Smooth muscle cell (in vitro differentiated cells): Measurements from ENCODE around the gene PKDCC. TPM values are rescaled to one million over a fixed set of nuclear protein-coding genes. Genes with fewer than 3 reads are reported as not detected.

Source experiments
- DNase-seq: peaks from one replicate; lab custom pipeline; 2025; ENCODE audit not compliant: unreplicated experiment; lab: John Stamatoyannopoulos, UW
- H2AFZ ChIP-seq: fragments of 200-600 bp; sonication (generic); 2 replicates; pipeline ENCODE4 v1.6.0; 2016; ENCODE audit warnings: antibody characterized with exemption, low read depth, mild to moderate bottlenecking
- H3F3A ChIP-seq: fragments of 200-600 bp; sonication (generic); 2 replicates; pipeline ENCODE4 v1.6.0; 2017; ENCODE audit warnings: antibody characterized with exemption, low read depth
- H3K27ac ChIP-seq: fragments of 200-600 bp; sonication (generic); 2 replicates; pipeline ENCODE4 v1.5.1; 2016; ENCODE audit warnings: low read depth, mild to moderate bottlenecking
- H3K27me3 ChIP-seq: fragments of 200-600 bp; sonication (generic); 2 replicates; pipeline ENCODE4 v1.6.1; 2016; ENCODE audit warnings: low read depth, mild to moderate bottlenecking
- H3K36me3 ChIP-seq: fragments of 200-600 bp; sonication (generic); 2 replicates; pipeline ENCODE4 v1.5.1; 2016; ENCODE audit warnings: low read depth
- H3K4me1 ChIP-seq: fragments of 200-600 bp; sonication (generic); 2 replicates; pipeline ENCODE4 v1.5.1; 2016; ENCODE audit warnings: low read depth
- H3K4me2 ChIP-seq: fragments of 200-600 bp; sonication (generic); 2 replicates; pipeline ENCODE4 v1.6.0; 2016; ENCODE audit warnings: mild to moderate bottlenecking
- H3K4me3 ChIP-seq: fragments of 200-600 bp; sonication (generic); 2 replicates; pipeline ENCODE4 v1.5.1; 2016; ENCODE audit warnings: mild to moderate bottlenecking
- H3K79me2 ChIP-seq: fragments of 200-600 bp; sonication (generic); 2 replicates; pipeline ENCODE4 v1.6.0; 2016; ENCODE audit warnings: low read depth, mild to moderate bottlenecking
- H3K9ac ChIP-seq: fragments of 200-600 bp; sonication (generic); 2 replicates; pipeline ENCODE4 v1.6.0; 2016; ENCODE audit warnings: low read depth
- H3K9me3 ChIP-seq: fragments of 200-600 bp; sonication (generic); replicated peaks from 2 replicates; pipeline ENCODE4 v1.5.1; 2016; ENCODE audit warnings: low read depth
- H4K20me1 ChIP-seq: fragments of 200-600 bp; sonication (generic); 2 replicates; pipeline ENCODE4 v1.6.0; 2016; ENCODE audit warnings: low read depth
- WGBS: methylation state at CpG from one replicate; pipeline ENCODE4 v1.1.7; 2016; ENCODE audit warnings: low lambda C conversion rate; 5-methylcytosine and 5-hydroxymethylcytosine counted together
- polyA plus RNA-seq: library from polyadenylated mRNA; unstranded; fragments of >200 nt; fragmentation: Nextera tagmentation; extraction: Ambion mirVana; gene quantifications from 2 replicates; pipeline ENCODE4 v1.2.1, GENCODE V29; 2016
- total RNA-seq: library from RNA; depleted of rRNA; stranded (reverse); fragments of >200 nt; gene quantifications from 2 replicates; pipeline ENCODE4 v1.2.3, GENCODE V29; 2014
- TF ChIP-seq, protein P1 (sequence below): fragments of 200-600 bp; sonication (generic); IDR thresholded peaks from 2 replicates; pipeline ENCODE4 v1.5.1; 2017; ENCODE audit warnings: borderline replicate concordance, mild to moderate bottlenecking, antibody characterized with exemption; ENCODE audit not compliant: insufficient read depth, poor library complexity, severe bottlenecking

The PKDCC gene
- total and polyA plus RNA-seq, 2 experiments from 2014 or later = 12.2 to 15.2 TPM

DNA sequence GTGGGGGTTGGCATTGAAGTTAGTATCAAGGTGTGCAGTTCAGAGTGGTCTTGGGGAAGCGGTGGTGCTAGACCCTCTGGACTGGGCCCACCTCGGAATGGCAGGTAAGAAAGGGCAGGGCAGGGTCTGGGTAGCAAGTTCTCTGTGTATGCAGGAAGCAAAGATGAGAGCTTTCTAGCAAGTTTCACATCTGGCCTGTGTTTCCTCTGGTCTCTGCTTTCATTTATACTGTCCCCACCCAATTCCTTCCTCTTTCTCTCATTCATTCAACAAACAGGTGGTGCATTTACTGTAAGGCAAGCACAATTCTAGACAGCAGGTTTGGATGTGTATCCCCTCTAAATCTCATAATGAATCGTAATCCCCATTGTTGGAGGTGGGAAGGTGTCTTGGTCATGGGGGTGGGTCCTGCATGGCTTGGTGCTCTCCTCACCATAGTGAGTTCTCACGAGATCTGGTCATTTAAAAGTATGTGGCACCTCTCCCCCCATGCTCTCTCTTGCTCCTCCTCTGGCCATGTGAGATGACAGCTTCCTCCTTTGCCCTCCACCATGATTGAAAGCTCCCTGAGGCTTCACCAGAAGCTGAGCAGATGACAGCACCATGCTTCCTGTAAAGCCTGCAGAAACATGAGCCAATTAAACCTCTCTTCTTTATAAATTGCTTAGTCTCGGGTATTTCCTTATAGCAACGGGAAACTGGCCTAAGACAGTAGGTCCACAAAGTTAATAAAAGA lies 51.8 kb downstream of the PKDCC start:
- Histone ChIP-seq H2AFZ (no peak overlapping the region), H3K4me3 (no peak overlapping the region), H4K20me1 (no peaks in the 10 kb centered on the region), H3K4me2 (no peak overlapping the region), H3F3A (peaks cover 26% of the 10 kb centered on the region), H3K27me3 (no peaks in the 10 kb centered on the region), H3K9me3 (no peaks in the 10 kb centered on the region), H3K36me3 (no peaks in the 10 kb centered on the region), H3K4me1 (peaks cover 12% of the 10 kb centered on the region), H3K9ac (no peak overlapping the region), H3K79me2 (no peaks in the 10 kb centered on the region), H3K27ac (no peak overlapping the region)
- TF ChIP-seq, protein P1, sequence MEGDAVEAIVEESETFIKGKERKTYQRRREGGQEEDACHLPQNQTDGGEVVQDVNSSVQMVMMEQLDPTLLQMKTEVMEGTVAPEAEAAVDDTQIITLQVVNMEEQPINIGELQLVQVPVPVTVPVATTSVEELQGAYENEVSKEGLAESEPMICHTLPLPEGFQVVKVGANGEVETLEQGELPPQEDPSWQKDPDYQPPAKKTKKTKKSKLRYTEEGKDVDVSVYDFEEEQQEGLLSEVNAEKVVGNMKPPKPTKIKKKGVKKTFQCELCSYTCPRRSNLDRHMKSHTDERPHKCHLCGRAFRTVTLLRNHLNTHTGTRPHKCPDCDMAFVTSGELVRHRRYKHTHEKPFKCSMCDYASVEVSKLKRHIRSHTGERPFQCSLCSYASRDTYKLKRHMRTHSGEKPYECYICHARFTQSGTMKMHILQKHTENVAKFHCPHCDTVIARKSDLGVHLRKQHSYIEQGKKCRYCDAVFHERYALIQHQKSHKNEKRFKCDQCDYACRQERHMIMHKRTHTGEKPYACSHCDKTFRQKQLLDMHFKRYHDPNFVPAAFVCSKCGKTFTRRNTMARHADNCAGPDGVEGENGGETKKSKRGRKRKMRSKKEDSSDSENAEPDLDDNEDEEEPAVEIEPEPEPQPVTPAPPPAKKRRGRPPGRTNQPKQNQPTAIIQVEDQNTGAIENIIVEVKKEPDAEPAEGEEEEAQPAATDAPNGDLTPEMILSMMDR = no peak
- DNase-seq = no peak
- over 99% methylated on average over 6 of the region's 6 CpGs for WGBS

DNA sequence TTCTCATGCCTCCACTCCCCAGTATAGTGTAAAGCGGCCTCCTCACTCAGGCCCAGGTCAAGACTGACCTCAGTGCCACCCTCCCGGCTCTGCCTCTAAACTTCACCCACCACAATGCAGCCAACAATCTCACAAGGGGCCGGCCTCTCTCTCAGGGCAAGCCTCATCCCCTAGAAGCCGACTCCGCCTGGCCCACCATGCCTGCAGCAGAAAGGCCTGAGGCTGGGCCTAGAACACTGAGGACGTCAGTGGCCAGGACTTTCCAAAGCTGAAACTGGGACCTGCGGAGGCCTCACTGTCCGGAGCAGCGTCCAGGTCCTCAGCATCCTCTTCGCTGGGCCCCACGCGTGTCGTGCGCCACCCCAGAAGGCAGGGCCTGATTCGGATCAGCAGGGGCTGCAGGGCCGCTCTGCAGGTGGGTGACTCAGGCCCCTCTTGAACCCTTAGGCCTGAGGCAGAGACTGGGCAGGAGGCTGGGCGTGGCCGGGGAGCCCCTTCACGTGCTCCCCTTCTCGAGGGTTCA lies 52.9 kb downstream of the PKDCC start:
- Histone ChIP-seq H3K36me3 (no peaks in the 10 kb centered on the region), H3K4me3 (no peak overlapping the region), H4K20me1 (no peaks in the 10 kb centered on the region), H3F3A (peaks cover 26% of the 10 kb centered on the region), H3K9me3 (no peaks in the 10 kb centered on the region), H3K27ac (no peak overlapping the region), H3K4me2 (no peak overlapping the region), H3K4me1 (peaks cover 15% of the 10 kb centered on the region), H3K9ac (no peak overlapping the region), H3K27me3 (no peaks in the 10 kb centered on the region), H3K79me2 (no peaks in the 10 kb centered on the region), H2AFZ (no peak overlapping the region)
- no peak for DNase-seq
- TF ChIP-seq, protein P1 = no peak
- WGBS = 87% methylated on average over 20 of the region's 20 CpGs

DNA sequence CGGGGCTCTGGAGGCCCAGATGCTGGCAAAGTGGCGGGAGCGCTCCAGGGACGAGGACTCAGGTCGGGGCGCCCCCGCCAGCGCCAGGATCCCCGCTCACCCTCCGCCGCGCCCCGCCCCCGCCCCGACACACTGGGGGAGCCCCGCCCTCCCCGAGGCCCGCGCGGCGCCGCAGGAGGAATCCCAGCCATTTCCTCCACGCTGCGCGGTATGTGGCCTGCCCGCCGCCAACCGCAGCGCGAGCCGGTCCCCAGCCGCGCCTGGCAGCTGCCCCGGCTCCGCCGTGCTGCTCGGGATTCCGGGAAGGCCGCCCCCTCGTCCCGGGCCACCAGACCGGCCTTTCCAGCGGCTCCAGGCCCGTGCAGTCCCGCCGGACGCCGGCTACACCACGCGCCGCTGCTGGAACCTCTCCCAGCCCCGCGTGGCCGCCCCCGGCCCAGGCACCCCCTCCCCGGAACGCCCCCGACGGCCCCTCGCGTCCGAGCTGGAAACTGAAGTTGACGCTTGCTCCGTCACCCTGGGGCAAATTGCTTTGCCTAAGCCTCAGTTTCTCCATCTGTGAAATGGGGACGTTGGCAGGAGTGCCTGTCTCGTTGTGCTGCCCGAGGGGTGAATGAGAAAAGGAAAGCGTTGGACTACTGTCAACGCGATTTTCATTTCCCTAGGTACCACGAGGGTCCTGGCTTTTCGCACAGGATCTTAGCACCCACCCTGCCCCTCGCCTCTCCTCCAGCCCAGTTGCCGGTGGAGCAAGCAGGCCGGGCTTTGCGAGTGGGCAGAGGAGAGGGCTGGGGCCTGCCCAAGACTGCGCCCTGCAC lies 53.6 kb downstream of the PKDCC start:
- H2AFZ ChIP-seq = no peak overlapping the region
- no peaks in the 10 kb centered on the region for H3K79me2 ChIP-seq
- H3K4me2 ChIP-seq = peak overlapping the region; percentile 75
- H3K27ac ChIP-seq = peak overlapping the region; percentile 91
- no peak for DNase-seq
- peaks cover 26% of the 10 kb centered on the region for H3F3A ChIP-seq
- H3K9me3 ChIP-seq = no peaks in the 10 kb centered on the region
- WGBS = 14% methylated on average over 32 of the region's 77 CpGs
- H3K4me3 ChIP-seq = peak overlapping the region; percentile 28
- TF ChIP-seq, protein P1 = no peak
- H3K36me3 ChIP-seq = no peaks in the 10 kb centered on the region
- H4K20me1 ChIP-seq = no peaks in the 10 kb centered on the region
- peaks cover 19% of the 10 kb centered on the region for H3K4me1 ChIP-seq
- peak overlapping the region; percentile 70 for H3K9ac ChIP-seq
- H3K27me3 ChIP-seq = no peaks in the 10 kb centered on the region
